ENCODE data around the gene MICB. TPM values are rescaled to one million over a fixed set of nuclear protein-coding genes. Genes with fewer than 3 reads are reported as not detected.
"Not testable (repeated sequence)": the region's sequence is repeated elsewhere in the genome, so short reads cannot be mapped to it uniquely, and the experiment has no call there.

The MICB gene
- total RNA-seq, 1 experiment from 2014 or later, result 4.3 TPM

- Mint-ChIP-seq H3K4me3 (ENCODE audit: unreplicated experiment) (no peak overlapping the region), H3K4me1 (ENCODE audit: insufficient read depth, unreplicated experiment) (peaks cover 20% of the 10 kb centered on the region), H3K9me3 (ENCODE audit: unreplicated experiment) (no peaks in the 10 kb centered on the region), H3K36me3 (ENCODE audit: insufficient read depth, unreplicated experiment) (no peaks in the 10 kb centered on the region), H3K27ac (ENCODE audit: low read depth, unreplicated experiment) (no peak overlapping the region), H3K27me3 (ENCODE audit: insufficient read depth, unreplicated experiment) (no peaks in the 10 kb centered on the region)
- ChIA-PET POLR2A (interaction anchor here (0.6 kb wide), 1 partner anchor 23 kb away, joined by 3 read pairs; no protein-coding TSS in a partner anchor), CTCF (interaction anchor here (0.6 to 1.1 kb wide), 3 partner anchors 48 to 329 kb away, joined by 3 read pairs; no protein-coding TSS in a partner anchor)
- intact Hi-C loops (cut with micrococcal nuclease), result no loop called here
- TF ChIP-seq CTCF (IDR thresholded peaks at IDR 0.05; ENCODE audit: unreplicated experiment), result no peak
- no peak for DNase-seq (ENCODE audit: unreplicated experiment)
- BruUV-seq (replicated peaks), result no TSS peak
Measured at GRCh38 chr6:31490115-31490873, 7.7 kb upstream of the MICB start.

GRCh38 chr6:31493550-31493874, 4.4 kb upstream of the MICB start:
- peaks cover 31% of the 10 kb centered on the region for H3K4me1 Mint-ChIP-seq (ENCODE audit: insufficient read depth, unreplicated experiment)
- BruUV-seq (replicated peaks); H3K9me3 Mint-ChIP-seq (ENCODE audit: unreplicated experiment); DNase-seq (ENCODE audit: unreplicated experiment); H3K27me3 Mint-ChIP-seq (ENCODE audit: insufficient read depth, unreplicated experiment); H3K36me3 Mint-ChIP-seq (ENCODE audit: insufficient read depth, unreplicated experiment): not testable (repeated sequence)
- H3K27ac Mint-ChIP-seq (ENCODE audit: low read depth, unreplicated experiment), result peak overlapping the region; percentile 37
- intact Hi-C loops (cut with micrococcal nuclease), result loop anchor here (1.0 to 2.0 kb wide), 2 partner anchors 93 to 105 kb away; no protein-coding TSS in a partner anchor
- peak overlapping the region; percentile 64 for H3K4me3 Mint-ChIP-seq (ENCODE audit: unreplicated experiment)
- ChIA-PET CTCF (interaction anchor here (0.5 to 2.6 kb wide), 10 partner anchors 10 to 291 kb away, joined by 3 to 17 read pairs (median 4); partner anchors contain the start of gene DDX39B), POLR2A (interaction anchor here (0.5 to 7.6 kb wide), 8 partner anchors 10 to 105 kb away, joined by 3 to 173 read pairs (median 4); partner anchors contain the start of genes DDX39B and MCCD1)

GRCh38 chr6:31493875-31494694, 3.9 kb upstream of the MICB start:
- peak overlapping the region; percentile 64 for H3K4me3 Mint-ChIP-seq (ENCODE audit: unreplicated experiment)
- intact Hi-C loops (cut with micrococcal nuclease), result loop anchor here (1.0 to 2.0 kb wide), 4 partner anchors 47 to 104 kb away; partner anchors contain the start of gene ATP6V1G2
- peak overlapping the region; percentile 37 for H3K27ac Mint-ChIP-seq (ENCODE audit: low read depth, unreplicated experiment)
- BruUV-seq (replicated peaks), result no TSS peak
- H3K4me1 Mint-ChIP-seq (ENCODE audit: insufficient read depth, unreplicated experiment), result peaks cover 36% of the 10 kb centered on the region
- H3K9me3 Mint-ChIP-seq (ENCODE audit: unreplicated experiment), result no peaks in the 10 kb centered on the region
- H3K27me3 Mint-ChIP-seq (ENCODE audit: insufficient read depth, unreplicated experiment), result no peaks in the 10 kb centered on the region
- CTCF ChIA-PET, result interaction anchor here (0.6 to 2.6 kb wide), 14 partner anchors 10 to 161 kb away, joined by 3 to 17 read pairs (median 4); partner anchors contain the start of gene DDX39B
- peak; percentile 86 for DNase-seq (ENCODE audit: unreplicated experiment)
- H3K36me3 Mint-ChIP-seq (ENCODE audit: insufficient read depth, unreplicated experiment), result peaks cover 5% of the 10 kb centered on the region
- peak; percentile 81 for TF ChIP-seq CTCF (IDR thresholded peaks at IDR 0.05; ENCODE audit: unreplicated experiment)
- POLR2A ChIA-PET, result interaction anchor here (0.9 to 7.6 kb wide), 10 partner anchors 11 to 167 kb away, joined by 3 to 173 read pairs (median 6); partner anchors contain the start of genes ATP6V1G2, BAG6, C6orf47 and DDX39B

- TSS peak; percentile 24 for BruUV-seq (replicated peaks)
- Mint-ChIP-seq H3K27me3 (ENCODE audit: insufficient read depth, unreplicated experiment) (no peaks in the 10 kb centered on the region), H3K4me1 (ENCODE audit: insufficient read depth, unreplicated experiment) (peaks cover 45% of the 10 kb centered on the region), H3K9me3 (ENCODE audit: unreplicated experiment) (no peaks in the 10 kb centered on the region), H3K36me3 (ENCODE audit: insufficient read depth, unreplicated experiment) (peaks cover 5% of the 10 kb centered on the region), H3K27ac (ENCODE audit: low read depth, unreplicated experiment) (peak overlapping the region; percentile 37), H3K4me3 (ENCODE audit: unreplicated experiment) (peak overlapping the region; percentile 64)
- POLR2A ChIA-PET, result interaction anchor here (0.7 to 7.6 kb wide), 10 partner anchors 21 to 157 kb away, joined by 3 to 173 read pairs (median 7); partner anchors contain the start of genes ATP6V1G2, BAG6, DDX39B and MCCD1
- TF ChIP-seq CTCF (IDR thresholded peaks at IDR 0.05; ENCODE audit: unreplicated experiment), result no peak
- CTCF ChIA-PET, result interaction anchor here (0.6 to 2.6 kb wide), 8 partner anchors 45 to 457 kb away, joined by 3 to 17 read pairs (median 4); partner anchors contain the start of genes ATP6V1G2 and DDX39B
- intact Hi-C loops (cut with micrococcal nuclease), result no loop called here
- peak; percentile 47 for DNase-seq (ENCODE audit: unreplicated experiment)
Measured at GRCh38 chr6:31495580-31495979, 2.4 kb upstream of the MICB start.

GRCh38 chr6:31496826-31497225, 1.1 kb upstream of the MICB start:
- H3K27me3 Mint-ChIP-seq (ENCODE audit: insufficient read depth, unreplicated experiment); DNase-seq (ENCODE audit: unreplicated experiment); H3K36me3 Mint-ChIP-seq (ENCODE audit: insufficient read depth, unreplicated experiment); BruUV-seq (replicated peaks); intact Hi-C loops (cut with micrococcal nuclease); H3K9me3 Mint-ChIP-seq (ENCODE audit: unreplicated experiment): not testable (repeated sequence)
- peaks cover 45% of the 10 kb centered on the region for H3K4me1 Mint-ChIP-seq (ENCODE audit: insufficient read depth, unreplicated experiment)
- ChIA-PET POLR2A (interaction anchor here (0.6 to 7.6 kb wide), 11 partner anchors 21 to 1983 kb away, joined by 3 to 173 read pairs (median 4); partner anchors contain the start of genes DDX39B, GPANK1 and MICA), CTCF (interaction anchor here (0.6 to 1.8 kb wide), 6 partner anchors 46 to 302 kb away, joined by 3 to 10 read pairs (median 4); partner anchors contain the start of gene ATP6V1G2)
- peak overlapping the region; percentile 70 for H3K27ac Mint-ChIP-seq (ENCODE audit: low read depth, unreplicated experiment)
- peak overlapping the region; percentile 78 for H3K4me3 Mint-ChIP-seq (ENCODE audit: unreplicated experiment)
